Activated T-cell treated with anti-CD3 and anti-CD28 coated beads, Interleukin-2, amount 50 U/mL, for 72 hours (primary cell): ENCODE data around the gene AP1S3. TPM values are rescaled to one million over a fixed set of nuclear protein-coding genes. Genes with fewer than 3 reads are reported as not detected.
"Not testable (repeated sequence)": the region's sequence is repeated elsewhere in the genome, so short reads cannot be mapped to it uniquely, and the experiment has no call there.

ENCODE experiments used
- ATAC-seq, 2 donors: fragments of 150-1000 bp; cut with Tn5 transposase; replicated peaks in 1 of 2; 2 replicates each; pipeline ENCODE4 v1.10.0; 2021; ENCODE audit warnings: moderate library complexity in 2 of 2, mild to moderate bottlenecking in 1 of 2
- DNase-seq, 2 donors: peaks; one replicate each; pipeline ENCODE4 v3.0.0; 2021 to 2022; ENCODE audit warnings: mixed read lengths in 1 of 2
- H3K27ac Mint-ChIP-seq: one replicate; pipeline ENCODE4 v1.8.0; 2022; ENCODE audit warnings: mild to moderate bottlenecking, moderate library complexity, mixed read lengths
- H3K27me3 Mint-ChIP-seq: one replicate; pipeline ENCODE4 v1.8.0; 2022; ENCODE audit warnings: low read depth, mixed read lengths
- H3K36me3 Mint-ChIP-seq, 2 donors: one replicate each; pipeline ENCODE4 v1.8.0; 2022; ENCODE audit warnings: mixed read lengths in 2 of 2, mild to moderate bottlenecking in 1 of 2; ENCODE audit not compliant: insufficient read depth in 2 of 2
- H3K4me1 Mint-ChIP-seq: one replicate; pipeline ENCODE4 v1.8.0; 2022; ENCODE audit warnings: low read depth, mixed read lengths
- H3K4me3 Mint-ChIP-seq, 2 donors: one replicate each; pipeline ENCODE4 v1.8.0; 2022; ENCODE audit warnings: mild to moderate bottlenecking in 2 of 2, mixed read lengths in 2 of 2, moderate library complexity in 2 of 2
- H3K9me3 Mint-ChIP-seq, 2 donors: one replicate each; pipeline ENCODE4 v1.8.0; 2022; ENCODE audit warnings: mixed read lengths in 2 of 2
- total RNA-seq, 2 donors: library from RNA; stranded (reverse); gene quantifications; one replicate each; pipeline ENCODE4 v1.2.3, GENCODE V29; 2022

Gene AP1S3
- total RNA-seq, 2 donors from 2014 or later, result 5.2 to 5.6 TPM

DNA sequence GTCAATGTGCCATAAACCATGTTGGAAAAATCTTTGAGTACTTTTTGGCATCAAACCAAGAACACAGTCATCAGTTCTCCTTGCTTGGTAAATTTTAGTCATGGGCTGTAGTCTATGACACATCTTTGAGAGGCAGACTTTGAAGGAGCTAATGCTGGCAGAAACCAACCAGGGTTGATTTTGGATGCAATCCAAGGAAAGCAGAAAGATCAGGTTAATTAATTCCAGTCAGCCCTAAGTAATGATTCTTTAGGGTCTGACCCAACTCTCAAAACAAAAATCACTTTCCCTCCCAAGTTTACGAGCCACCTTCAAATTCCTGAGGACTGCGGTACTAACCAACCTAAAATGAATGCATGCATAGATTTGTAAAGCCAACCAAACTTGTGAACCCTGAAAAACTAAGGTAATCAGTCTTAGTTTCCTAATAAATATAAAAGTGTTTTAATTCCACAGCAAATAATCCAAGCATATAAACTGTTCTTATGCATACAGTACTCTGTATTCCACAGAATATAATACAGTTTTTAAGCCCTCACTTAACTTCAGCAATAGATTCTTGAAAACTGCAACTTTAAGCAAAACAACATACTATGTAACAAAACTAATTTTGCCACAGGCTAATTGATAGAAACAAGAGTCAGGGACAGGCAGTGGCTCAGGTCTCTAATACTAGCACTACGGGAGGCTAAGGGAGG, 22.0 kb downstream of the AP1S3 start:
- H3K9me3 Mint-ChIP-seq, result no peaks in the 10 kb centered on the region
- H3K27me3 Mint-ChIP-seq, result no peaks in the 10 kb centered on the region
- H3K27ac Mint-ChIP-seq, result peak overlapping the region; percentile 71
- peaks cover 17% of the 10 kb centered on the region for H3K4me1 Mint-ChIP-seq
- ATAC-seq, result peak; percentile 82 to 85
- no peak for DNase-seq
- H3K4me3 Mint-ChIP-seq, result no peak overlapping the region
- no peaks in the 10 kb centered on the region for H3K36me3 Mint-ChIP-seq

- not testable (repeated sequence) for H3K36me3 Mint-ChIP-seq, H3K9me3 Mint-ChIP-seq, ATAC-seq, H3K4me3 Mint-ChIP-seq, DNase-seq, H3K27me3 Mint-ChIP-seq
- Mint-ChIP-seq H3K4me1 (peaks cover 17% of the 10 kb centered on the region), H3K27ac (peak overlapping the region; percentile 71)
Observed at GRCh38 chr2:223814764-223815163, 22.6 kb downstream of the AP1S3 start.

DNA sequence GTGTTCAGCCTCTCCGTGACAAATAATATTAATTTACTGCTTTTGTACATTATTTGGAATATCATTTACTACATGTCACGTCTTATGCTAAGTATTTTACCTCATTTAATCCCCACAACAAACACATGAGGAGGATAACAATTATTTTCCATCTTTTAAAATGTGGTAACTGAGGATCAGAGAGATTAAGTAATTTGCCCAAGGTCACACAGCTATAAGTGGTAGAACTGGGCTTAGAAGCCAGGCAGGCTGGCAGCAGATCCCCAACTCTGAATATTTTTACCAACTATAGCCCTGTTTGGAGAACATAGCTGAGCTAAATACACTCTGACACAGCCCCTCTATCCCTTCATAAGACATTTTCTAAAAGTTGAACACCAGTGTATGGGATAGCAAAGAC, 24.1 kb downstream of the AP1S3 start:
- ATAC-seq (no peak), DNase-seq (no peak)
- no peaks in the 10 kb centered on the region for H3K9me3 Mint-ChIP-seq
- H3K27me3 Mint-ChIP-seq, result no peaks in the 10 kb centered on the region
- H3K4me1 Mint-ChIP-seq, result peaks cover 17% of the 10 kb centered on the region
- H3K4me3 Mint-ChIP-seq, result no peak overlapping the region
- no peak overlapping the region for H3K27ac Mint-ChIP-seq
- no peaks in the 10 kb centered on the region for H3K36me3 Mint-ChIP-seq

GRCh38 chr2:223811757-223812156, 25.6 kb downstream of the AP1S3 start:
- no peak for ATAC-seq
- Mint-ChIP-seq H3K4me3 (no peak overlapping the region), H3K36me3 (no peaks in the 10 kb centered on the region), H3K9me3 (peaks cover 0 to 2% of the 10 kb centered on the region in 2 donors), H3K4me1 (peaks cover 17% of the 10 kb centered on the region), H3K27ac (no peak overlapping the region), H3K27me3 (no peaks in the 10 kb centered on the region)
- no peak for DNase-seq

DNA sequence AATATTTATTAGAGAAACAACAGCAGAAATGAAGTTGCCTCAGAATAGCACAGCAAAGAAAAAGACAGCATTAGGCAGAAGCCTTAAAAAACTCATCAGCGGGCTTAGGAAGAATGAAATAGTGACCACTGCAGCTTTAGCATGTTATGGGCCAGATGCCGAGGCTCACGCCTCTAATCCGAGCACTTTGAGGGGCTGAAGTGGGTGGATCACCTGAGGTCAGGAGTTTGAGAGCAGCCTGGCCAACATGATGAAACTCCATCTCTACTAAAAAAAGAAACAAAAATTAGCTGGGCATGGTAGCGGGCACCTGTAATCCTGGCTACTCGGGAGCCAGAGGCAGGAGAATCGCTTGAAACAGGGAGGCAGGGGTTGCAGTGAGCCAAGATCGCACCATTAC, 32.4 kb downstream of the AP1S3 start:
- no peak overlapping the region for H3K4me3 Mint-ChIP-seq
- H3K27me3 Mint-ChIP-seq, result no peaks in the 10 kb centered on the region
- H3K9me3 Mint-ChIP-seq, result peaks cover 0 to 2% of the 10 kb centered on the region in 2 donors
- peaks cover 6% of the 10 kb centered on the region for H3K4me1 Mint-ChIP-seq
- DNase-seq (no peak), ATAC-seq (no peak)
- H3K27ac Mint-ChIP-seq, result peak overlapping the region; percentile 13
- H3K36me3 Mint-ChIP-seq, result no peaks in the 10 kb centered on the region

DNA sequence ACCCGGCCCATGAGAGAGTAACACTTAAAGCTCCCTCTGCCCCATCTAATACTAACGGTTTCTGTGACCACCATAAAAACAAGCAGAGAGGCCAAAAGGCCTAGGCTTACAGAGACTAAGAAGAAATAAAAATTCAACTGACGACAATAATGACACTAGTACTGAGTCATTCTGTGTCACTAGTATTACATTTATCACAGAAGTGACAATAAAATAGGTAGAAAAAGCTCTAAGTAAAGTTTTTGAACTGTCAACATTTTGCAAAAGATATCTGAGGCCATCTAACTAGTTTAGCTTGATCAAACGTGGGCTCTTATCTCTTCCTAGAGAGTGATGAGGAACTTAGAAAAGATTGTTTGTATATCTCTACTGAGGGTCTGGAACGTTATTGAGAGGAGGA, 35.6 kb downstream of the AP1S3 start:
- DNase-seq (no peak), ATAC-seq (no peak)
- no peak overlapping the region for H3K4me3 Mint-ChIP-seq
- H3K4me1 Mint-ChIP-seq, result peaks cover 10% of the 10 kb centered on the region
- H3K27ac Mint-ChIP-seq, result peak overlapping the region; percentile 56
- H3K9me3 Mint-ChIP-seq, result no peaks in the 10 kb centered on the region
- H3K36me3 Mint-ChIP-seq, result no peaks in the 10 kb centered on the region
- no peaks in the 10 kb centered on the region for H3K27me3 Mint-ChIP-seq

GRCh38 chr2:223800908-223801307, 36.5 kb downstream of the AP1S3 start:
- no peak for DNase-seq
- Mint-ChIP-seq H3K36me3 (no peaks in the 10 kb centered on the region), H3K4me3 (no peak overlapping the region), H3K27me3 (no peaks in the 10 kb centered on the region), H3K9me3 (no peaks in the 10 kb centered on the region), H3K4me1 (peaks cover 10% of the 10 kb centered on the region), H3K27ac (no peak overlapping the region)
- no peak for ATAC-seq

DNA sequence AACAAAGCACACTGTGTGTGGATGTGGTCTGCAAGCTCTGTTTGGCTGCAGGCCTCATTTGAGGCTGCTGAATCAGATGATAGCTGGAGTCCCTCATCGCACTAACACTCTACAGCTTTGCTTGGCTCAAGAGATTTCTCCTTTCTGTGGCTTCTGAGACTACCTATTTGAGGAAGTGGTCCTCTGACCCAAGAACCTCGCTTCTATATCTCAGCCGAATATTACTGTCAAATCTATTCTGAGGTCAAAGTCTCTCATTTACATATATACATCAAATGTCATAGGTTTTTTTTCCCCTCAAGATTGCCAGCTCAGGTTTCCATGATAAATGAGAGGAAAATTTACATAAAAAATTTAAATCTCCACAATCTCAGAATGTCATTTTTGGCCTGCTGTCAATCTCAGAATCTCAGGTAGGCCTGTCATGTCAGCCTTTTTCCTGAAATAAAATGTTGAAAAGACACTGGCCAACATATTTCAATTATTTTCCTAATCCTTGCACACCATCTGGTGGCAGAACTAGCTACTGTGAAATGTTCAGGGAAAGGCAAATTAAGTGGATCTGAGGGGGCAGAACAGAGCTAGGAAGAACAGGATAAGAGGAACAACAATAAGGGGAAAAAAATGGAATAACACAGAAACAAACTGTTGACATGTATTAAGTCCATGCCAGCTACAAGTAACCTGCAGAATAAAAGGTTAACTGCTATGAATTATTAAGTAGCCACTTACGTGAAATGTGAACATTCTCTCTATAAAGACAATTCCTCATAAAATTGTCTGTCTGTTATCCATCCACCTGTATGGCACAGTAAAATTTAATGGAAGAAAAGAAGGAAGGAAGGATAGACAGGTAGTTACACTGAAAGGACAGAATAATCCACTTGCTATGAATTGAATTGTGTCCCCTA, 39.3 kb downstream of the AP1S3 start:
- Mint-ChIP-seq H3K36me3 (no peaks in the 10 kb centered on the region), H3K9me3 (peaks cover 0 to 2% of the 10 kb centered on the region in 2 donors), H3K27ac (no peak overlapping the region), H3K4me3 (no peak overlapping the region), H3K27me3 (no peaks in the 10 kb centered on the region), H3K4me1 (peaks cover 4% of the 10 kb centered on the region)
- DNase-seq (no peak), ATAC-seq (no peak)

DNA sequence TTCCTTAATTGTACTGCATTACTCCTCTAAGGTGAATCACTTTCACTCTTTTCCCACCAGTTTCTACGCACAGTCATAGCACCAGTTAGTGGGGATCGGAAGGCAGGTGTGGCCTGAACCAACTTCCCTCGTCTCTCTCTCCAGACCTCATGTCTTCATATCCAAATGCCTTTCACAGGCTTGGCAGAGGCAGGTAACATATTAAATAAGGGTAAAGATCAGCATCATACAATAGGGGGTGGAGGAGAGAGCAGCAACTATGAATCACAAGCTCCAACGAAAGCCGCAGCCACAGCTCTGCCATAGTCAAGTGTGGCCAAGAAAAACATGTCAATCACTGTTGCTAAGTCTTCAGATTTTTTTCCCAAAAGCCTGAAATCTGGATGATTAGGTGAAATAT, 40.3 kb downstream of the AP1S3 start:
- DNase-seq (no peak), ATAC-seq (no peak)
- Mint-ChIP-seq H3K27ac (no peak overlapping the region), H3K9me3 (peaks cover 2 to 5% of the 10 kb centered on the region in 2 donors), H3K4me3 (no peak overlapping the region), H3K27me3 (no peaks in the 10 kb centered on the region), H3K4me1 (peaks cover 4% of the 10 kb centered on the region), H3K36me3 (peaks cover 0 to 1% of the 10 kb centered on the region in 2 donors)

- Mint-ChIP-seq H3K4me1 (no peaks in the 10 kb centered on the region), H3K27me3 (no peaks in the 10 kb centered on the region), H3K9me3 (peaks cover 3 to 5% of the 10 kb centered on the region in 2 donors), H3K4me3 (no peak overlapping the region), H3K27ac (no peak overlapping the region), H3K36me3 (peaks cover 0 to 3% of the 10 kb centered on the region in 2 donors)
- DNase-seq, result no peak
- no peak for ATAC-seq
Observed at GRCh38 chr2:223789423-223789822, 48.0 kb downstream of the AP1S3 start.

- Mint-ChIP-seq H3K36me3 (peaks cover 2 to 3% of the 10 kb centered on the region in 2 donors), H3K9me3 (peaks cover 3 to 5% of the 10 kb centered on the region in 2 donors), H3K4me3 (no peak overlapping the region), H3K4me1 (no peaks in the 10 kb centered on the region), H3K27ac (no peak overlapping the region), H3K27me3 (no peaks in the 10 kb centered on the region)
- ATAC-seq (no peak), DNase-seq (no peak)
Observed at GRCh38 chr2:223788826-223789225, 48.6 kb downstream of the AP1S3 start.

GRCh38 chr2:223788106-223788505, 49.3 kb downstream of the AP1S3 start:
- not testable (repeated sequence) for H3K36me3 Mint-ChIP-seq, H3K4me1 Mint-ChIP-seq, H3K27ac Mint-ChIP-seq, DNase-seq, H3K27me3 Mint-ChIP-seq, H3K9me3 Mint-ChIP-seq, ATAC-seq, H3K4me3 Mint-ChIP-seq

DNA sequence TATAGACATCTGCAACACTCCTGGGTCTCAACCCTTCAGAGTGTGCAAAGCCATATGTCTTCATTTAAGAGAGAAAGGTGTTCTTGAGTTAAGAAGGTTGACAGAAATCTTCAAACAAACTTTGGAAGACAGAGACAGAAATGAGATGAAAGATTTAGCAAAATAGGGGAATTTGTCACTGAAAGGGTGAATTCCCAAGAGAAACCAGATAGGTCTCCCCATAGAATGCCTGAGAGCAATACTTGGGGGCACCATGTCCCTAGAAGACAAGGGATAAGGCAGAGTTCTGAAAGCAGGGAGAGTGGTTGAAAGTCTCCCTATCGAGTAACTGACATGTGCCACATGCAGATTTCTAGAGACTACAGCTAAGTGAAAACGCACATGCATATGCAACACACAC, 50.0 kb downstream of the AP1S3 start:
- no peak for DNase-seq
- no peaks in the 10 kb centered on the region for H3K4me1 Mint-ChIP-seq
- no peak overlapping the region for H3K4me3 Mint-ChIP-seq
- H3K36me3 Mint-ChIP-seq, result peaks cover 1 to 2% of the 10 kb centered on the region in 2 donors
- no peak overlapping the region for H3K27ac Mint-ChIP-seq
- H3K27me3 Mint-ChIP-seq, result no peaks in the 10 kb centered on the region
- H3K9me3 Mint-ChIP-seq, result peaks cover 0 to 1% of the 10 kb centered on the region in 2 donors
- no peak for ATAC-seq
